NT2/D1 (cell line): ENCODE results near the gene CYTH3.

Experiments
- DNase-seq: peaks from one replicate; pipeline ENCODE4 v3.0.0-alpha.2; 2011; ENCODE audit warnings: low read depth, low spot score
- H3K27me3 ChIP-seq: 2 replicates; pipeline ENCODE4 v1.6.0; 2011; ENCODE audit warnings: mild to moderate bottlenecking; ENCODE audit not compliant: insufficient read length, insufficient read depth
- H3K36me3 ChIP-seq: 2 replicates; pipeline ENCODE4 v1.6.1; 2011; ENCODE audit warnings: mild to moderate bottlenecking, low read length, mixed read lengths; ENCODE audit not compliant: insufficient read depth, insufficient read length
- H3K4me1 ChIP-seq: 2 replicates; pipeline ENCODE4 v1.5.1; 2011; ENCODE audit not compliant: insufficient read depth, insufficient read length
- H3K4me3 ChIP-seq: 2 replicates; pipeline ENCODE4 v1.5.1; 2011; ENCODE audit warnings: low read depth; ENCODE audit not compliant: insufficient read length
- H3K9ac ChIP-seq: 2 replicates; pipeline ENCODE4 v1.6.0; 2011; ENCODE audit warnings: low read depth; ENCODE audit not compliant: insufficient read length
- H3K9me3 ChIP-seq: 2 replicates; pipeline ENCODE4 v1.5.1; 2011; ENCODE audit warnings: mild to moderate bottlenecking, low read length; ENCODE audit not compliant: insufficient read depth
- SUZ12 ChIP-seq: IDR thresholded peaks from 2 replicates; pipeline ENCODE4 v1.6.1; 2011; ENCODE audit not compliant: insufficient read length, insufficient read depth; ENCODE audit errors: extremely low read depth
- YY1 ChIP-seq: IDR thresholded peaks from 2 replicates; pipeline ENCODE4 v1.6.1; 2011; ENCODE audit not compliant: insufficient read length, insufficient read depth
- ZNF274 ChIP-seq: IDR thresholded peaks from 2 replicates; pipeline ENCODE4 v1.6.1; 2011; ENCODE audit warnings: mild to moderate bottlenecking, low read depth, low read length

The CYTH3 gene

DNA sequence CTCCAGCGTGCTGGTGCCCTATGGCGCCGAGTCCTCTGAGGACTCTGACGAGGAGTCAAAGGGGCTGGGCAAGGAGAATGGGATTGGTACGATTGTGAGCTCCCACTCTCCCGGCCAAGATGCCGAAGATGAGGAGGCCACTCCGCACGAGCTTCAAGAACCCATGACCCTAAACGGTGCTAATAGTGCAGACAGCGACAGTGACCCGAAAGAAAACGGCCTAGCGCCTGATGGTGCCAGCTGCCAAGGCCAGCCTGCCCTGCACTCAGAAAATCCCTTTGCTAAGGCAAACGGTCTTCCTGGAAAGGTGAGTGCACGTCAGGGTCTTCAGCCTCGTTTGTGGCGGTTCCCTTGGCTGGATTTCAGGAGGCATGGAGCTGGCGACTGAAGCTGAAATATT lies 122.4 kb downstream of the CYTH3 start:
- TF ChIP-seq ZNF274 = no peak
- TF ChIP-seq SUZ12 = no peak
- no peak for TF ChIP-seq YY1
- no peaks in the 10 kb centered on the region for H3K27me3 ChIP-seq
- no peak for DNase-seq
- no peak overlapping the region for H3K4me3 ChIP-seq
- H3K9ac ChIP-seq = no peak overlapping the region
- no peaks in the 10 kb centered on the region for H3K4me1 ChIP-seq
- H3K36me3 ChIP-seq = peaks cover 97% of the 10 kb centered on the region
- H3K9me3 ChIP-seq = no peaks in the 10 kb centered on the region

DNA sequence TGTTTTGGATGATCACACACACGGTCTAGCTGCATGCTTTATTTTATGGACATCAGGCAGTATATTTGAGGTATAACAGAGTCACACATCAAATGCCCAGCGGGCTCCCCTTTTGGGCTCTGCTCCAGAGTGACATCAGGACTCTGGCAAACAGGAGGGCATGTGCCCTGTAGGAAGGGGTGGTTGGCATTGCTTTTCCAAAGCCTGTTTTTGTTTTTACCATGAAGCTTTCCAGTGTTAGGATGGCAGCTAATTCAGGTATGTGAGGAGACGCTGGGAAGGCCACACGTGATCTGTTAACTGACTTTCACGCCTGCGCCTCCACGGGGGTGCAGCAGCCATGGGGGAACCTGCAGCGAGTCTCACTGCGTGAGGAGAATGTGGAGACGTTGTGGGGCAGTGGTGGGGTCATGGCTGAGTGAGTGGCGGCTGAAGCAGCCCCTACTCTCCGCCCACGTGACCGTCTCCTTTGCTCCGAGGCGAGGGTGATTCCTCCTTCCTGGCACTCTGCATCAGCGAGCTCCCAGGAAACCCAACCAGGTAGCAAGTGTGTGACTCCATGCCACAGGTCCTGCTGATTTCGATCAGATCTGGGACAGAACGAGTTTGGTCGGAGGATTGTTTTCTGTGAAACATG lies 123.6 kb downstream of the CYTH3 start:
- Histone ChIP-seq H3K4me3 (no peak overlapping the region), H3K36me3 (peaks cover 98% of the 10 kb centered on the region), H3K9ac (no peak overlapping the region), H3K4me1 (no peaks in the 10 kb centered on the region), H3K27me3 (no peaks in the 10 kb centered on the region), H3K9me3 (no peaks in the 10 kb centered on the region)
- TF ChIP-seq SUZ12 (no peak), ZNF274 (no peak), YY1 (no peak)
- no peak for DNase-seq

DNA sequence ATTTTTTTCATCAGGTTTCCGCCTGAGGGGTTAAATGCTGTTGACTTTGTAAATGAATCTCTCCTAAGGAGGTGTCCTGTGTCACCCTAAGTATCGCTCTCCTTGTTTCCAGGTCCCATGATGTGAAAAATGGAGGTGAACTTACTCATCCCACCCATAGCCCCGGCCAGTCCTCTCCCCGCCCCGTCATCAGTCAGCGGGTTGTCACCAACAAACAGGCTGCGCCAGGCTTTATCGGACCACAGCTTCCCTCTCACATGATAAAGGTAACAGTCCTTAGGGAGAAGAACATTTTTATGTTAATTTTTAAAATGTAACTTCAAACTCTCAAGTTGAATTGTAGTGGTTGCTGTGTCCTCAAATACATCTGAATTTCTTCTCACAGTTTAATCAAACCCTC lies 124.8 kb downstream of the CYTH3 start:
- H3K9ac ChIP-seq = no peak overlapping the region
- no peaks in the 10 kb centered on the region for H3K27me3 ChIP-seq
- H3K4me3 ChIP-seq = no peak overlapping the region
- no peak for DNase-seq
- no peak for TF ChIP-seq YY1
- no peak for TF ChIP-seq SUZ12
- no peak for TF ChIP-seq ZNF274
- no peaks in the 10 kb centered on the region for H3K4me1 ChIP-seq
- H3K36me3 ChIP-seq = peaks cover 96% of the 10 kb centered on the region
- no peaks in the 10 kb centered on the region for H3K9me3 ChIP-seq

DNA sequence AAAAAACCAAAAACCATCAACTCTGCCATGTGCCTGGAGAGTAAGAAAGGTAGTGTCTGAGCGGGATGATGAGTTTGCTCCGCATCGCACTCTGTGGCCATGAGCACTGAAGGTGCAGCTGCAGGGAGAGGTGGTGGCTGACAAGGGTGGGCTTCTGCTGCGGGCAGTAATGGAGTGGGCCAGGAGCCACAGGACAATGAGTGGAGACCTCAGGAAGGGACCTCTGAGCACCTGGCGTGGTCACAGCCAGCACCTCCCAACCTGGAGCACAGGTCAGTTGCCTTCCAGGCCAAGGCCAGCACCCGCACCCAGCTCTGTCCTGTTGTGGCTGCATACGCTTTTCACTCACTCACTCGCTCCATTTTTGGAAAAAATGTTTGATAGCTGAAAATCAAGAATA lies 125.8 kb downstream of the CYTH3 start:
- H3K4me1 ChIP-seq = no peaks in the 10 kb centered on the region
- peaks cover 90% of the 10 kb centered on the region for H3K36me3 ChIP-seq
- no peaks in the 10 kb centered on the region for H3K9me3 ChIP-seq
- TF ChIP-seq SUZ12 (no peak), YY1 (no peak)
- DNase-seq = no peak
- no peaks in the 10 kb centered on the region for H3K27me3 ChIP-seq
- no peak overlapping the region for H3K9ac ChIP-seq
- no peak overlapping the region for H3K4me3 ChIP-seq

DNA sequence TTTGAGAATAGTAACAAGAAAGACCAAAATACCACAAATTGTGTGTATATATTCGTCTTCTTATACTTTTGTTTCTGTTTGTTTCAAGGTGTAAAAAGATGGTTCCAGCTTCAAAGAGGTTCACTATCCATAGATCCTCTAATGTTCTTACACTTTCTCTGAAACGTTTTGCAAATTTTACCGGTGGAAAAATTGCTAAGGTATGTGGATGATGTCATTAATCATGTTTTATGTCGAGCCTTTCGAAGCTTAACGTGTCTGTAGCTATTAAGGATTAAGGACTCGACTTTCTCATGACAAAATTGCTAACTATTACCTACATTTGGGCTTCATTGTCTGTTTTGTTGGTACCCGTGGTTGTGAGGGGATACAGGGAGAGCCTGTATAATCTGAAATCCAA lies 128.4 kb downstream of the CYTH3 start:
- Histone ChIP-seq H3K27me3 (no peaks in the 10 kb centered on the region), H3K9ac (no peak overlapping the region), H3K4me1 (no peaks in the 10 kb centered on the region), H3K9me3 (no peaks in the 10 kb centered on the region), H3K36me3 (peaks cover 89% of the 10 kb centered on the region), H3K4me3 (no peak overlapping the region)
- TF ChIP-seq ZNF274 (no peak), YY1 (no peak), SUZ12 (no peak)
- DNase-seq = no peak

DNA sequence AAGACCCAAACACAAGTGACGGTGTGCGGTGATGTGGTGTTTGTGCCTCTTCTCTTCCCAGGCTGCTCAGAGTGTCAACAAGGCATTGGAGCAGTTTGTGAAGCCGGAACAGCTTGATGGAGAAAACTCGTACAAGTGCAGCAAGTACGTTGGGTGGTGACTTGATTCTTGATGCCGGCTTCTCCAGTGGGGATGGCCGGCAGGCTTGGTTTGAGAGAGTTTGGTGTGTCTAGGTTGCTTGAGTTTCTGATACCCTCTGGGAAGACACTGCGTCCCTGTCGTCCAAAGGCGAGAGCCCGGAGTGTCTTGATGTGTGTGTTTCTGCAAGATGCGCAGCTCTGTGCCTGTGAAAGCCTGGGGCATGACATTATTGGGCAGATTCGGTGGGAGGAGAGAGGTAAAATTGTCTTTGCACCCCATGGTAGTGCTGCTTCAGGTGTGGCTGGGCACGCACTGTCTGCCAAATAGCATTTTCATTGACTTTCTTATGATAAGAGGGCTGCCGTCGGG lies 129.5 kb downstream of the CYTH3 start:
- Histone ChIP-seq H3K4me1 (no peaks in the 10 kb centered on the region), H3K36me3 (peaks cover 86% of the 10 kb centered on the region), H3K27me3 (no peaks in the 10 kb centered on the region), H3K9me3 (no peaks in the 10 kb centered on the region), H3K4me3 (no peak overlapping the region), H3K9ac (peak overlapping the region; percentile 42)
- TF ChIP-seq YY1 (no peak), SUZ12 (no peak), ZNF274 (no peak)
- DNase-seq = no peak

DNA sequence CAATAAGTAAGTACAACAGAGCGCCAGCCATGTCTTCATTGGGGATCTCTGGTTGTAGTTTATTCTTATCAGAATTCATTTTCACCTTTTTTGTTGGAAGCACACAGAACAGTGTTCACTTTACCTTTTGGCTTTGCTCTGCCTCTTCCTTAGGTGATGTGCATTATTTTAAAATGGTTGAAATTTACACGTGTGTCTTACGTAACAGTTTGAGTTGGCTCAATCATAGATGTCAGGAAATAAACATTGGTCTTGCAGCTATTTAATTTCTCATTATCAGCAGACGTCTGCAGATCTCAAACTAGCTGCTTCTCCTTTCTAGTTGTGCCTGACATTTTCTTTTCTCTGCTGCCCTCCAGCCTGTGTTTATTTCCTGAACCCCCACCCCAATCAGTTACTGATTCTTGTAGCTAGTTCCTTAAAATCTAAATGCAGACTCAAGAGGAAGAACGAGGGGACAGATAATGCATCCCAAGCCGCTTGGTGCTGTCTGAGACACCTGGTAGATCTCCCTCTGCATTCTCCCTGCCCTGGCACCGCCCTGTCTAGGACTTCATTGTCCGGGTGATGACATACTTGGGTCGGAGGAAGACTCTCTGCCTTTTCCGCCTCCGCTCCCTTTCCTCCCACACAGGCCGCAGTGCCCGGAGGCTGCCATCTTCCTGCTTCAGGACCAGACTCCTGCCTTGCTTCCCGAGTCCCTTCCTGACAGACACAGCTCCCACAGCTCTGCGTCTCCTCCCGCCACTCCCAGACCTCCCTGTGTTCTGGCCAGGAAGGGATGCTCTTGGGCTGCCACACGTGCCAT lies 133.0 kb downstream of the CYTH3 start:
- H3K4me3 ChIP-seq = no peak overlapping the region
- DNase-seq = no peak
- H3K27me3 ChIP-seq = no peaks in the 10 kb centered on the region
- no peaks in the 10 kb centered on the region for H3K9me3 ChIP-seq
- H3K36me3 ChIP-seq = peaks cover 69% of the 10 kb centered on the region
- H3K9ac ChIP-seq = no peak overlapping the region
- TF ChIP-seq YY1 (no peak), SUZ12 (no peak), ZNF274 (no peak)
- H3K4me1 ChIP-seq = no peaks in the 10 kb centered on the region
